ENCODE data around the gene CD44.

DNA sequence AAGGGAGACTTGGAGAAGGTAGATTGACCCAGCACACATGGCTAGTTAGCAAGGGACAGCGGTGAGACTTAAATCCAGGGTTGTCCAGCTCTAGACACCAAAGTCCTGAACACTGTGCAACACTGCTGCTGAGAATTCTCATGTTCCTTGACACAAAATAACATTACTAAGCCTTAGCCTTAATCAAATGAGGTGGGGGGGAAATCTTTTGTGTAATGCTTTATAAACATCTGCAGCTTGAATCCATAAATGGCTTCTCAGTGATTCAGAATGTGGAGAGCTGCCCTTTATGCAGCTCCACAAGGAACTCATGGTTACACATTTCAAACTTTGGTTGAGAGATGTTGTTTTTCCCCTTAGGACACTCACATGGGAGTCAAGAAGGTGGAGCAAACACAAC is 80.0 kb downstream of the CD44 start:
- TF ChIP-seq, protein P1, sequence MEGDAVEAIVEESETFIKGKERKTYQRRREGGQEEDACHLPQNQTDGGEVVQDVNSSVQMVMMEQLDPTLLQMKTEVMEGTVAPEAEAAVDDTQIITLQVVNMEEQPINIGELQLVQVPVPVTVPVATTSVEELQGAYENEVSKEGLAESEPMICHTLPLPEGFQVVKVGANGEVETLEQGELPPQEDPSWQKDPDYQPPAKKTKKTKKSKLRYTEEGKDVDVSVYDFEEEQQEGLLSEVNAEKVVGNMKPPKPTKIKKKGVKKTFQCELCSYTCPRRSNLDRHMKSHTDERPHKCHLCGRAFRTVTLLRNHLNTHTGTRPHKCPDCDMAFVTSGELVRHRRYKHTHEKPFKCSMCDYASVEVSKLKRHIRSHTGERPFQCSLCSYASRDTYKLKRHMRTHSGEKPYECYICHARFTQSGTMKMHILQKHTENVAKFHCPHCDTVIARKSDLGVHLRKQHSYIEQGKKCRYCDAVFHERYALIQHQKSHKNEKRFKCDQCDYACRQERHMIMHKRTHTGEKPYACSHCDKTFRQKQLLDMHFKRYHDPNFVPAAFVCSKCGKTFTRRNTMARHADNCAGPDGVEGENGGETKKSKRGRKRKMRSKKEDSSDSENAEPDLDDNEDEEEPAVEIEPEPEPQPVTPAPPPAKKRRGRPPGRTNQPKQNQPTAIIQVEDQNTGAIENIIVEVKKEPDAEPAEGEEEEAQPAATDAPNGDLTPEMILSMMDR (conservative IDR thresholded peaks at IDR 0.05 in 1 of 2, IDR thresholded peaks at IDR 0.05 in 1 of 2; ENCODE audit: low read depth in 1 of 2, low read length in 2 of 2), result no peak
- no peak for TF ChIP-seq EZH2 (IDR thresholded peaks at IDR 0.05; ENCODE audit: low read length, missing control alignments)
